GM23338 (cell line): ENCODE measurements around the gene PAXX.

Experiments
- CREB1 ChIP-seq: fragments of 250-450 bp; sonication (Bioruptor Pico); IDR thresholded peaks from 2 replicates; pipeline ENCODE4 v1.5.0; 2020; ENCODE audit warnings: low read depth, mild to moderate bottlenecking, moderate library complexity
- EZH2 ChIP-seq: fragments of 200-600 bp; sonication (generic); IDR thresholded peaks from one replicate; pipeline ENCODE4 v1.8.0; 2017; ENCODE audit warnings: antibody characterized with exemption, mild to moderate bottlenecking, low read depth; ENCODE audit not compliant: unreplicated experiment
- EZH2phosphoT487 ChIP-seq: fragments of 200-600 bp; sonication (generic); IDR thresholded peaks from one replicate; pipeline ENCODE4 v1.8.1; 2018; ENCODE audit warnings: antibody characterized with exemption; ENCODE audit not compliant: unreplicated experiment
- JUNB ChIP-seq: IDR thresholded peaks from one replicate; pipeline ENCODE4 v1.6.1; 2016; ENCODE audit warnings: antibody characterized with exemption; ENCODE audit not compliant: unreplicated experiment
- POLR2AphosphoS5 ChIP-seq: IDR thresholded peaks from 2 replicates; pipeline ENCODE4 v1.6.1; 2016; ENCODE audit warnings: antibody characterized with exemption, low read depth
- STAT1 ChIP-seq: IDR thresholded peaks from one replicate; pipeline ENCODE4 v1.6.1; 2016; ENCODE audit warnings: antibody characterized with exemption; ENCODE audit not compliant: unreplicated experiment
- ZNF114 ChIP-seq: fragments of 250-450 bp; sonication (Bioruptor Pico); IDR thresholded peaks from 2 replicates; pipeline ENCODE4 v1.5.0; 2020; ENCODE audit warnings: mild to moderate bottlenecking, moderate library complexity
- TF ChIP-seq, protein P1 (sequence below), 2 experiments: fragments of 200-600 bp in 1 of 2; sonication (generic) in 1 of 2; conservative IDR thresholded peaks; 2 replicates each; pipeline versions ENCODE4 v1.5.1 to v1.6.1; 2016 to 2017; ENCODE audit warnings: antibody characterized with exemption in 2 of 2, low read depth in 2 of 2, mild to moderate bottlenecking in 2 of 2, moderate library complexity in 1 of 2
- TF ChIP-seq, protein P2 (sequence below): IDR thresholded peaks from 2 replicates; pipeline ENCODE4 v1.6.1; 2016; ENCODE audit warnings: antibody characterized with exemption
- TF ChIP-seq, protein P3 (sequence below): fragments of 250-450 bp; sonication (Bioruptor Pico); IDR thresholded peaks from 2 replicates; pipeline ENCODE4 v1.5.0; 2020; ENCODE audit warnings: mild to moderate bottlenecking, moderate library complexity
- TF ChIP-seq, protein P4 (sequence below): IDR thresholded peaks from one replicate; pipeline ENCODE4 v1.6.1; 2018; ENCODE audit warnings: antibody characterized with exemption; ENCODE audit not compliant: unreplicated experiment

DNA sequence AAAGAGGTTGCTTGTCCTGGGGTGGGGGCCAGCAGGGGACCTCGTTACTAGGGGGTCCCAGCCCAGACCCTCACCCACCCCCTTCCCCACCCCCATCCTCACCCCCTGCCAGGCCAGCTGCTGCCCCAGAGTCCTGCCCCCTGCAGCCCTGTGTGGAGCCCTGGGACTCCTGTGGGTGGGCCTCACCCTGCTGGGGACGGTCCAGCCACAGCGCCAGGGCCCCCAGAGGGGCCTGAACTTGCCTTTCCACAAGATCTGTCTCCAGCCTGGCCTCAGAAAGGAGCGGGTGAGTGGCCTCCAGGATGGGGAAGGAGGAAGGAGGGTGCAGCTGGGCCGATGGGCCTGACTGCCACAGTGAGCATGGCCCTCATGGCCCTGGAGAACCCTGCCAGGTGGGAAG, 22.4 kb upstream of the PAXX start:
- TF ChIP-seq, protein P1, sequence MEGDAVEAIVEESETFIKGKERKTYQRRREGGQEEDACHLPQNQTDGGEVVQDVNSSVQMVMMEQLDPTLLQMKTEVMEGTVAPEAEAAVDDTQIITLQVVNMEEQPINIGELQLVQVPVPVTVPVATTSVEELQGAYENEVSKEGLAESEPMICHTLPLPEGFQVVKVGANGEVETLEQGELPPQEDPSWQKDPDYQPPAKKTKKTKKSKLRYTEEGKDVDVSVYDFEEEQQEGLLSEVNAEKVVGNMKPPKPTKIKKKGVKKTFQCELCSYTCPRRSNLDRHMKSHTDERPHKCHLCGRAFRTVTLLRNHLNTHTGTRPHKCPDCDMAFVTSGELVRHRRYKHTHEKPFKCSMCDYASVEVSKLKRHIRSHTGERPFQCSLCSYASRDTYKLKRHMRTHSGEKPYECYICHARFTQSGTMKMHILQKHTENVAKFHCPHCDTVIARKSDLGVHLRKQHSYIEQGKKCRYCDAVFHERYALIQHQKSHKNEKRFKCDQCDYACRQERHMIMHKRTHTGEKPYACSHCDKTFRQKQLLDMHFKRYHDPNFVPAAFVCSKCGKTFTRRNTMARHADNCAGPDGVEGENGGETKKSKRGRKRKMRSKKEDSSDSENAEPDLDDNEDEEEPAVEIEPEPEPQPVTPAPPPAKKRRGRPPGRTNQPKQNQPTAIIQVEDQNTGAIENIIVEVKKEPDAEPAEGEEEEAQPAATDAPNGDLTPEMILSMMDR (conservative IDR thresholded peaks at IDR 0.05; ENCODE audit: low read depth in 2 of 2), result no peak
- TF ChIP-seq, protein P2, sequence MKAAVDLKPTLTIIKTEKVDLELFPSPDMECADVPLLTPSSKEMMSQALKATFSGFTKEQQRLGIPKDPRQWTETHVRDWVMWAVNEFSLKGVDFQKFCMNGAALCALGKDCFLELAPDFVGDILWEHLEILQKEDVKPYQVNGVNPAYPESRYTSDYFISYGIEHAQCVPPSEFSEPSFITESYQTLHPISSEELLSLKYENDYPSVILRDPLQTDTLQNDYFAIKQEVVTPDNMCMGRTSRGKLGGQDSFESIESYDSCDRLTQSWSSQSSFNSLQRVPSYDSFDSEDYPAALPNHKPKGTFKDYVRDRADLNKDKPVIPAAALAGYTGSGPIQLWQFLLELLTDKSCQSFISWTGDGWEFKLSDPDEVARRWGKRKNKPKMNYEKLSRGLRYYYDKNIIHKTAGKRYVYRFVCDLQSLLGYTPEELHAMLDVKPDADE, result no peak
- TF ChIP-seq, protein P3, sequence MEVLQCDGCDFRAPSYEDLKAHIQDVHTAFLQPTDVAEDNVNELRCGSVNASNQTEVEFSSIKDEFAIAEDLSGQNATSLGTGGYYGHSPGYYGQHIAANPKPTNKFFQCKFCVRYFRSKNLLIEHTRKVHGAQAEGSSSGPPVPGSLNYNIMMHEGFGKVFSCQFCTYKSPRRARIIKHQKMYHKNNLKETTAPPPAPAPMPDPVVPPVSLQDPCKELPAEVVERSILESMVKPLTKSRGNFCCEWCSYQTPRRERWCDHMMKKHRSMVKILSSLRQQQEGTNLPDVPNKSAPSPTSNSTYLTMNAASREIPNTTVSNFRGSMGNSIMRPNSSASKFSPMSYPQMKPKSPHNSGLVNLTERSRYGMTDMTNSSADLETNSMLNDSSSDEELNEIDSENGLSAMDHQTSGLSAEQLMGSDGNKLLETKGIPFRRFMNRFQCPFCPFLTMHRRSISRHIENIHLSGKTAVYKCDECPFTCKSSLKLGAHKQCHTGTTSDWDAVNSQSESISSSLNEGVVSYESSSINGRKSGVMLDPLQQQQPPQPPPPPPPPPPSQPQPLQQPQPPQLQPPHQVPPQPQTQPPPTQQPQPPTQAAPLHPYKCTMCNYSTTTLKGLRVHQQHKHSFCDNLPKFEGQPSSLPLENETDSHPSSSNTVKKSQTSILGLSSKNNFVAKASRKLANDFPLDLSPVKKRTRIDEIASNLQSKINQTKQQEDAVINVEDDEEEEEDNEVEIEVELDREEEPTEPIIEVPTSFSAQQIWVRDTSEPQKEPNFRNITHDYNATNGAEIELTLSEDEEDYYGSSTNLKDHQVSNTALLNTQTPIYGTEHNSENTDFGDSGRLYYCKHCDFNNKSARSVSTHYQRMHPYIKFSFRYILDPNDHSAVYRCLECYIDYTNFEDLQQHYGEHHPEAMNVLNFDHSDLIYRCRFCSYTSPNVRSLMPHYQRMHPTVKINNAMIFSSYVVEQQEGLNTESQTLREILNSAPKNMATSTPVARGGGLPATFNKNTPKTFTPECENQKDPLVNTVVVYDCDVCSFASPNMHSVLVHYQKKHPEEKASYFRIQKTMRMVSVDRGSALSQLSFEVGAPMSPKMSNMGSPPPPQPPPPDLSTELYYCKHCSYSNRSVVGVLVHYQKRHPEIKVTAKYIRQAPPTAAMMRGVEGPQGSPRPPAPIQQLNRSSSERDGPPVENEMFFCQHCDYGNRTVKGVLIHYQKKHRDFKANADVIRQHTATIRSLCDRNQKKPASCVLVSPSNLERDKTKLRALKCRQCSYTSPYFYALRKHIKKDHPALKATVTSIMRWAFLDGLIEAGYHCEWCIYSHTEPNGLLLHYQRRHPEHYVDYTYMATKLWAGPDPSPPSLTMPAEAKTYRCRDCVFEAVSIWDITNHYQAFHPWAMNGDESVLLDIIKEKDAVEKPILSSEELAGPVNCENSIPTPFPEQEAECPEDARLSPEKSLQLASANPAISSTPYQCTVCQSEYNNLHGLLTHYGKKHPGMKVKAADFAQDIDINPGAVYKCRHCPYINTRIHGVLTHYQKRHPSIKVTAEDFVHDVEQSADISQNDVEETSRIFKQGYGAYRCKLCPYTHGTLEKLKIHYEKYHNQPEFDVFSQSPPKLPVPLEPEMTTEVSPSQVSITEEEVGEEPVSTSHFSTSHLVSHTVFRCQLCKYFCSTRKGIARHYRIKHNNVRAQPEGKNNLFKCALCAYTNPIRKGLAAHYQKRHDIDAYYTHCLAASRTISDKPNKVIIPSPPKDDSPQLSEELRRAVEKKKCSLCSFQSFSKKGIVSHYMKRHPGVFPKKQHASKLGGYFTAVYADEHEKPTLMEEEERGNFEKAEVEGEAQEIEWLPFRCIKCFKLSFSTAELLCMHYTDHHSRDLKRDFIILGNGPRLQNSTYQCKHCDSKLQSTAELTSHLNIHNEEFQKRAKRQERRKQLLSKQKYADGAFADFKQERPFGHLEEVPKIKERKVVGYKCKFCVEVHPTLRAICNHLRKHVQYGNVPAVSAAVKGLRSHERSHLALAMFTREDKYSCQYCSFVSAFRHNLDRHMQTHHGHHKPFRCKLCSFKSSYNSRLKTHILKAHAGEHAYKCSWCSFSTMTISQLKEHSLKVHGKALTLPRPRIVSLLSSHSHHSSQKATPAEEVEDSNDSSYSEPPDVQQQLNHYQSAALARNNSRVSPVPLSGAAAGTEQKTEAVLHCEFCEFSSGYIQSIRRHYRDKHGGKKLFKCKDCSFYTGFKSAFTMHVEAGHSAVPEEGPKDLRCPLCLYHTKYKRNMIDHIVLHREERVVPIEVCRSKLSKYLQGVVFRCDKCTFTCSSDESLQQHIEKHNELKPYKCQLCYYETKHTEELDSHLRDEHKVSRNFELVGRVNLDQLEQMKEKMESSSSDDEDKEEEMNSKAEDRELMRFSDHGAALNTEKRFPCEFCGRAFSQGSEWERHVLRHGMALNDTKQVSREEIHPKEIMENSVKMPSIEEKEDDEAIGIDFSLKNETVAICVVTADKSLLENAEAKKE (CRISPR knock-in tag), result no peak
- TF ChIP-seq STAT1 (no peak), POLR2AphosphoS5 (no peak), EZH2phosphoT487 (no peak), CREB1 (CRISPR knock-in tag) (no peak), ZNF114 (CRISPR knock-in tag) (no peak), EZH2 (no peak), JUNB (no peak)
- TF ChIP-seq, protein P4, sequence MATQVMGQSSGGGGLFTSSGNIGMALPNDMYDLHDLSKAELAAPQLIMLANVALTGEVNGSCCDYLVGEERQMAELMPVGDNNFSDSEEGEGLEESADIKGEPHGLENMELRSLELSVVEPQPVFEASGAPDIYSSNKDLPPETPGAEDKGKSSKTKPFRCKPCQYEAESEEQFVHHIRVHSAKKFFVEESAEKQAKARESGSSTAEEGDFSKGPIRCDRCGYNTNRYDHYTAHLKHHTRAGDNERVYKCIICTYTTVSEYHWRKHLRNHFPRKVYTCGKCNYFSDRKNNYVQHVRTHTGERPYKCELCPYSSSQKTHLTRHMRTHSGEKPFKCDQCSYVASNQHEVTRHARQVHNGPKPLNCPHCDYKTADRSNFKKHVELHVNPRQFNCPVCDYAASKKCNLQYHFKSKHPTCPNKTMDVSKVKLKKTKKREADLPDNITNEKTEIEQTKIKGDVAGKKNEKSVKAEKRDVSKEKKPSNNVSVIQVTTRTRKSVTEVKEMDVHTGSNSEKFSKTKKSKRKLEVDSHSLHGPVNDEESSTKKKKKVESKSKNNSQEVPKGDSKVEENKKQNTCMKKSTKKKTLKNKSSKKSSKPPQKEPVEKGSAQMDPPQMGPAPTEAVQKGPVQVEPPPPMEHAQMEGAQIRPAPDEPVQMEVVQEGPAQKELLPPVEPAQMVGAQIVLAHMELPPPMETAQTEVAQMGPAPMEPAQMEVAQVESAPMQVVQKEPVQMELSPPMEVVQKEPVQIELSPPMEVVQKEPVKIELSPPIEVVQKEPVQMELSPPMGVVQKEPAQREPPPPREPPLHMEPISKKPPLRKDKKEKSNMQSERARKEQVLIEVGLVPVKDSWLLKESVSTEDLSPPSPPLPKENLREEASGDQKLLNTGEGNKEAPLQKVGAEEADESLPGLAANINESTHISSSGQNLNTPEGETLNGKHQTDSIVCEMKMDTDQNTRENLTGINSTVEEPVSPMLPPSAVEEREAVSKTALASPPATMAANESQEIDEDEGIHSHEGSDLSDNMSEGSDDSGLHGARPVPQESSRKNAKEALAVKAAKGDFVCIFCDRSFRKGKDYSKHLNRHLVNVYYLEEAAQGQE, result no peak
